ENCODE results near the gene ATG16L1. TPM values are rescaled to one million over a fixed set of nuclear protein-coding genes. Genes with fewer than 3 reads are reported as not detected.

The ATG16L1 gene
- total and polyA plus RNA-seq, 9 donors = 9.5 to 32.3 (median 20.0) TPM

DNA sequence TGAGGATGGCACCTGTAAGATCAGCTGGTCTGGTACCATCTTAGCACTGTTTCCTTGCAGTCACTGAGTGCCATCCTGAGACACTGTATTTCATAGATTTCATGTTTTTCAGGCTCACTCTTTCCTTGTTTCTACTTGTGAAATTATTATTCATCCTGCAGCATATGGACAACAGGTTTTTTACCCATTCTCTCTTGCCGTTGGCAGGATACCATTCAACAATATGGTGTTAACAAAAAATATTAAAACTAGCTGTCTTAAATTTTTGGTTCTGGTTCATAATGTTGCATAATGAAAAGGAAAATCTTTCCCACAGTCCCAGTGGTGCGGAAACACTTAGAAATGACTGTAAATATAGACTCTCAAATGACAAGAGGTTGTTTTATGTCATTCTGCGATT, 23.1 kb upstream of the ATG16L1 start:
- TF ChIP-seq EP300 (IDR thresholded peaks at IDR 0.05) (no peak), POLR2A (IDR thresholded peaks at IDR 0.05) (no peak)
- TF ChIP-seq, protein P1, sequence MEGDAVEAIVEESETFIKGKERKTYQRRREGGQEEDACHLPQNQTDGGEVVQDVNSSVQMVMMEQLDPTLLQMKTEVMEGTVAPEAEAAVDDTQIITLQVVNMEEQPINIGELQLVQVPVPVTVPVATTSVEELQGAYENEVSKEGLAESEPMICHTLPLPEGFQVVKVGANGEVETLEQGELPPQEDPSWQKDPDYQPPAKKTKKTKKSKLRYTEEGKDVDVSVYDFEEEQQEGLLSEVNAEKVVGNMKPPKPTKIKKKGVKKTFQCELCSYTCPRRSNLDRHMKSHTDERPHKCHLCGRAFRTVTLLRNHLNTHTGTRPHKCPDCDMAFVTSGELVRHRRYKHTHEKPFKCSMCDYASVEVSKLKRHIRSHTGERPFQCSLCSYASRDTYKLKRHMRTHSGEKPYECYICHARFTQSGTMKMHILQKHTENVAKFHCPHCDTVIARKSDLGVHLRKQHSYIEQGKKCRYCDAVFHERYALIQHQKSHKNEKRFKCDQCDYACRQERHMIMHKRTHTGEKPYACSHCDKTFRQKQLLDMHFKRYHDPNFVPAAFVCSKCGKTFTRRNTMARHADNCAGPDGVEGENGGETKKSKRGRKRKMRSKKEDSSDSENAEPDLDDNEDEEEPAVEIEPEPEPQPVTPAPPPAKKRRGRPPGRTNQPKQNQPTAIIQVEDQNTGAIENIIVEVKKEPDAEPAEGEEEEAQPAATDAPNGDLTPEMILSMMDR (IDR thresholded peaks at IDR 0.05) = no peak
- H3K27ac ChIP-seq = no peak overlapping the region
- H3K36me3 ChIP-seq = no peaks in the 10 kb centered on the region
- H3K27me3 ChIP-seq = no peaks in the 10 kb centered on the region
- intact Hi-C loops (cut with DNase I) = no loop called here
- no peaks in the 10 kb centered on the region for H3K4me1 ChIP-seq (ENCODE audit: insufficient read depth)
- no peak overlapping the region for H3K4me3 ChIP-seq
- DNase-seq = no peak
- 59 to 68% (median 67%) methylated on average over 3 of the region's 3 CpGs for WGBS, 3 donors
- H3K9me3 ChIP-seq = no peaks in the 10 kb centered on the region

DNA sequence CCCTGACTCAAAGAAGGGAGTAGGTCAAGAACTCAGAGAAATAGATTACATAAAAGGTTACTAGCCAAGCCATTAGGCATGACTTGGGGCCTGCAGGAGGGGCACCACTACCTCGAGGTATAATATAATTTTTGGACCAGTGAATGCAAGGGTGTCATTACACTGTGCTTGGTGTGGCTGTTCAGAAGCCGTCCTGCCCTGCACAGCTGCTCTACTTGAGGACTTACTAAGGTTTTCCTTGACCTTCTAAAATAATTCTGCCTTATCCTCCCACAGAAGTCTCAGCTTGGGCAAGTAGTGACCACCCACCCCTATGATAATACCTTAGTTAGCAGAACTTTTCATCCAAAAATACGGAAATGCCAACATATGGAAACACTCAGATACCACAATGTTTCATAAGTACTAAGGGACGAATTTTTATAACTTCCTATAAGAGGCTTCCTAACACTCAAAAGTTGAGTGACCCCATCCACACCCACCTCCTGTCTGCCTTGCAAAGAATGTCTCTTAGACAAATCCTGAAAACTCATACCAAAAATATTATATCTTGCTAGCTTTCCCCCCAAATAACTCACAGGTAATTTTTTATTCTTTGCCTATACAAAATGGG, 17.7 kb upstream of the ATG16L1 start:
- no peaks in the 10 kb centered on the region for H3K36me3 ChIP-seq
- H3K27ac ChIP-seq = no peak overlapping the region
- intact Hi-C loops (cut with DNase I) = no loop called here
- no peak overlapping the region for H3K4me3 ChIP-seq
- H3K27me3 ChIP-seq = no peaks in the 10 kb centered on the region
- H3K4me1 ChIP-seq (ENCODE audit: insufficient read depth) = no peaks in the 10 kb centered on the region
- 28 to 33% (median 29%) methylated on average over 4 of the region's 4 CpGs for WGBS, 3 donors
- no peak for TF ChIP-seq EP300 (IDR thresholded peaks at IDR 0.05)
- TF ChIP-seq, protein P1 (IDR thresholded peaks at IDR 0.05) = no peak
- TF ChIP-seq POLR2A (IDR thresholded peaks at IDR 0.05) = no peak
- DNase-seq = no peak
- no peaks in the 10 kb centered on the region for H3K9me3 ChIP-seq

DNA sequence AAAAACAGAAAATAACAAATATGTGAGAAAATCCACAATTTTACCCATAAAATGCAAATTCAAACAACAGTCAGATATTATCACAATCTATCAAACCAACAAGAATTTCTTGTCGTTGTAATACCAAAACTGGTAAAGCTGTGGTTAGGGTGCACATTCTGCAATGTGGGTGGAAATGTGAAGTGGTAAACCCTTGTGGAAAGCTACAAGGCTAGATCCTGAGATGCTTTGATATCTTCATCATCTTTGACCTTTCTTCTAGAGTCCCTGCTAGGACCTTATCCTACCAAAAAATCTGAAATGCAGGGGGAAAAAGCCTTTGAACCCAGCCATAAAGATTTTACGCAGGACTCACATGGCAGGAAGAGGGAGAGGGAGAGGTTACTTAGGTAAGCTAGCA, 17.2 kb upstream of the ATG16L1 start:
- Histone ChIP-seq H3K27ac (no peak overlapping the region), H3K36me3 (no peaks in the 10 kb centered on the region), H3K4me1 (ENCODE audit: insufficient read depth) (no peaks in the 10 kb centered on the region), H3K4me3 (no peak overlapping the region), H3K9me3 (no peaks in the 10 kb centered on the region), H3K27me3 (no peaks in the 10 kb centered on the region)
- 76 to 87% (median 85%) methylated on average over 2 of the region's 2 CpGs for WGBS, 3 donors
- TF ChIP-seq EP300 (IDR thresholded peaks at IDR 0.05) = no peak
- TF ChIP-seq, protein P1 (IDR thresholded peaks at IDR 0.05) = no peak
- no peak for TF ChIP-seq POLR2A (IDR thresholded peaks at IDR 0.05)
- intact Hi-C loops (cut with DNase I) = no loop called here
- DNase-seq = no peak

DNA sequence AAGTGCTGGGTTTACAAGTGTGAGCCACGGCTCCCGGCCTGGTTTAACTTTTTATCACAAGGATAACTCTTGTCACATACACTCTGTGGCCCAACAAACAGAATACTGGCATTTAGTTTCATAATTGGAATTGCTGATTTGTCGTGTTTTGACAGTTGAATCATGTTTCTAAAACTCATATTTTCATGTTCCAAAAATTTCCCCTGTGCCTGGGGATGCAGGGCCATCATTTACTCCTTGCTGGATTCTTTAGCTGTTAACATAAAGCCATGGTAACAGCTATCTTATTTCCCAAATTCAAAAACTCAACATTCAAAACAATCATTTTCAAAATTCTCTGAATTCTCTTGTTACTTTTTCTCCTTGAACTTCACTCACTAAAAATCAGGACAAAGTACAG, 16.5 kb upstream of the ATG16L1 start:
- 46 to 59% (median 47%) methylated on average over 3 of the region's 3 CpGs for WGBS, 3 donors
- TF ChIP-seq, protein P1 (IDR thresholded peaks at IDR 0.05) = no peak
- TF ChIP-seq EP300 (IDR thresholded peaks at IDR 0.05) (no peak), POLR2A (IDR thresholded peaks at IDR 0.05) (no peak)
- H3K9me3 ChIP-seq = no peaks in the 10 kb centered on the region
- intact Hi-C loops (cut with DNase I) = no loop called here
- no peak overlapping the region for H3K4me3 ChIP-seq
- H3K27ac ChIP-seq = no peak overlapping the region
- H3K27me3 ChIP-seq = no peaks in the 10 kb centered on the region
- no peaks in the 10 kb centered on the region for H3K36me3 ChIP-seq
- no peak for DNase-seq
- H3K4me1 ChIP-seq (ENCODE audit: insufficient read depth) = no peaks in the 10 kb centered on the region

Measured in ovary (tissue), 9 donors.